ENCODE data around the gene SKI. TPM values are rescaled to one million over a fixed set of nuclear protein-coding genes. Genes with fewer than 3 reads are reported as not detected.

The SKI gene
- total and polyA plus RNA-seq, 9 of the 15 experiments (the other 6 are each of a cell fraction or from before 2014, with no cell fraction given), result 0.10 to 60.5 (median 4.6) TPM

DNA sequence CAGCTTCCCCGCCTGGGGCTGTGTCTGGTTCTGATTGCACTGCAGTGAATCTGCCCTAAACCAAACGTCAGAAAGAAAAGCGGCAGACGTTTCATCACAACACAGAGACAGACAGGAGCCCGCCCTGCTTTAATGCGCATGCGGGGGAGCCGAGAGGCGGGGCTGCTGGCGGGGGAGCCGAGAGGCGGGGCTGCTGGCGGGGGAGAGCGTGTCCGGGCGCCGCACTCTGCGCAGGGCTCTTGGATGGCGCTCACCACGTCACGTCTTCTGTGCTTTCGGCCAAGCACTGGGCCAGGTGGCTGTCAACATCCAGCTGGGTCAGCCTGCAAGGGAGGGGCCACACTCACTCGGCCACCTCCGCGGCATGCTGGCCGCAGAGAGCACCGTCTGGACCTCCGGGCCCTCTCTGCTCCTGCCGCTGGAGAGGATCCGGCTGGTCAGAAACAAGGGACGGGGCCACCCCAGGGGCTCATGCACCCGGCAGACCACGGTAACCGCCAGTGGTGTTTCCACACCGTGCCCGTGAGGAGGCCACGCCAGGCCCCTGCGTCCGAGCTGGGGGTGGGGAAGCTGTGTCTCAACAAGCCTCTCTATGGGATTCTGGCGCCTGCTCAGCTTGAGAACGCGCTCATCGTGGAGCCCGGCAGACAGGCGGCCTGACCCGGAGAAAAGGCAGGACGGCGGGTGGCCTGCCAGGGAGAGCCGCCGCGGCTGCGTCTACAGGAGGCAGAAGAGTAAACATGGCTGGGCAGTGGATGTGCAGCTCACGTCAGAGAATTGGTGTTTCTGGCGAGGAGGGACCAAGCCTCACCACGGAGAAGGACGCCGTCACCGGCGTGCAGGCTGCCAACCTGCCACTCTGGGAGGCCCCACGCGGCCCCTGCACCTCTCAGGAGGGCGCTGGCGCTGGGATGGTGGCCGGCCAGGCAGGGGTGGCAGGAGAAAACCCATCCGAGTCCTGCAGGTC lies 38.4 kb upstream of the SKI start:
- in situ Hi-C loops (cut with MboI), result loop anchor here (10.0 to 25.0 kb wide), 2 partner anchors 185 to 348 kb away; partner anchors contain the start of genes HES5 and PANK4
- Histone ChIP-seq H3K4me3 (peak overlapping the region; percentile 44), H3K27me3 (ENCODE audit: control insufficient read depth in 2 of 2, insufficient read depth in 2 of 2, low read length in 2 of 2) (no peaks in the 10 kb centered on the region), H3K9me1 (ENCODE audit: control insufficient read depth, insufficient read depth, low read length) (no peaks in the 10 kb centered on the region), H3K79me2 (ENCODE audit: control insufficient read depth, insufficient read depth, low read length) (peaks cover 38% of the 10 kb centered on the region), H3K4me1 (replicated peaks in 1 of 2; ENCODE audit: control insufficient read depth in 2 of 2, insufficient read depth in 2 of 2, low read length in 2 of 2) (peaks cover 25 to 80% of the 10 kb centered on the region in 2 experiments), H3K4me2 (ENCODE audit: insufficient read depth, low read length) (peak overlapping the region; percentile 84), H4K20me1 (replicated peaks; ENCODE audit: control insufficient read depth, insufficient read depth, low read length) (no peaks in the 10 kb centered on the region), H3K27ac (ENCODE audit: extremely low read depth, low read depth, low read length) (peak overlapping the region; percentile 74; the same call in 2 of the 3 replicates), H3K9ac (ENCODE audit: insufficient read depth in 1 of 2, low read depth in 2 of 2, low read length in 2 of 2) (peak overlapping the region; percentile 61 to 87), H2AFZ (ENCODE audit: low read depth, low read length) (peak overlapping the region; percentile 82), H3K9me3 (replicated peaks; ENCODE audit: control insufficient read depth, insufficient read depth, low read depth, low read length) (no peaks in the 10 kb centered on the region), H3K36me3 (ENCODE audit: control insufficient read depth, insufficient read depth, low read length) (peaks cover 28% of the 10 kb centered on the region)
- CTCF ChIA-PET (ENCODE audit: low intra/inter-chr PET ratio), result interaction anchor here (0.5 kb wide), 1 partner anchor 201 kb away, joined by 3 read pairs; no protein-coding TSS in a partner anchor
- intact Hi-C loops (cut with micrococcal nuclease), result loop anchor here (10.0 kb wide), 1 partner anchor 355 kb away; no protein-coding TSS in a partner anchor
- 16% methylated on average over 63 of the region's 65 CpGs for WGBS (ENCODE audit: insufficient coverage, low coverage, missing lambda C conversion rate)
- DNase-seq (ENCODE audit: extremely low read depth in 1 of 4, low spot score in 3 of 4) (peak; percentile 90 to 98 (median 92)), FAIRE-seq (peak; percentile 100), ATAC-seq (peak; percentile 96)
- POLR2A ChIA-PET, result interaction anchor here (0.5 to 1.2 kb wide), 11 partner anchors 10 to 744 kb away, joined by 3 to 4 read pairs (median 3); no protein-coding TSS in a partner anchor
- BruUV-seq (replicated peaks), result TSS peak; percentile 82
- TF ChIP-seq HCFC1 (IDR thresholded peaks at IDR 0.05; ENCODE audit: low read depth, low read length) (peak; percentile 19; the same call in 1 of the 2 replicates), DNMT1 (IDR thresholded peaks at IDR 0.05) (no peak), KDM4B (IDR thresholded peaks at IDR 0.05; ENCODE audit: borderline replicate concordance in 2 of 2, low read depth in 1 of 2) (no peak; a peak in 1 of 4 replicates), ZNF551 (CRISPR knock-in tag; IDR thresholded peaks at IDR 0.05) (no peak), PCBP2 (IDR thresholded peaks at IDR 0.05; ENCODE audit: low read depth, low read length, poor library complexity, severe bottlenecking) (no peak), U2AF2 (optimal IDR thresholded peaks at IDR 0.05; ENCODE audit: low read depth, low read length) (no peak), RFX1 (IDR thresholded peaks at IDR 0.05) (no peak), GABPA (tag; conservative IDR thresholded peaks at IDR 0.05; ENCODE audit: low read depth) (no peak), SLC30A9 (CRISPR knock-in tag; IDR thresholded peaks at IDR 0.05) (no peak)
- TF ChIP-seq, protein P1, sequence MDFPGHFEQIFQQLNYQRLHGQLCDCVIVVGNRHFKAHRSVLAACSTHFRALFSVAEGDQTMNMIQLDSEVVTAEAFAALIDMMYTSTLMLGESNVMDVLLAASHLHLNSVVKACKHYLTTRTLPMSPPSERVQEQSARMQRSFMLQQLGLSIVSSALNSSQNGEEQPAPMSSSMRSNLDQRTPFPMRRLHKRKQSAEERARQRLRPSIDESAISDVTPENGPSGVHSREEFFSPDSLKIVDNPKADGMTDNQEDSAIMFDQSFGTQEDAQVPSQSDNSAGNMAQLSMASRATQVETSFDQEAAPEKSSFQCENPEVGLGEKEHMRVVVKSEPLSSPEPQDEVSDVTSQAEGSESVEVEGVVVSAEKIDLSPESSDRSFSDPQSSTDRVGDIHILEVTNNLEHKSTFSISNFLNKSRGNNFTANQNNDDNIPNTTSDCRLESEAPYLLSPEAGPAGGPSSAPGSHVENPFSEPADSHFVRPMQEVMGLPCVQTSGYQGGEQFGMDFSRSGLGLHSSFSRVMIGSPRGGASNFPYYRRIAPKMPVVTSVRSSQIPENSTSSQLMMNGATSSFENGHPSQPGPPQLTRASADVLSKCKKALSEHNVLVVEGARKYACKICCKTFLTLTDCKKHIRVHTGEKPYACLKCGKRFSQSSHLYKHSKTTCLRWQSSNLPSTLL (IDR thresholded peaks at IDR 0.05), result no peak
- TF ChIP-seq, protein P2, sequence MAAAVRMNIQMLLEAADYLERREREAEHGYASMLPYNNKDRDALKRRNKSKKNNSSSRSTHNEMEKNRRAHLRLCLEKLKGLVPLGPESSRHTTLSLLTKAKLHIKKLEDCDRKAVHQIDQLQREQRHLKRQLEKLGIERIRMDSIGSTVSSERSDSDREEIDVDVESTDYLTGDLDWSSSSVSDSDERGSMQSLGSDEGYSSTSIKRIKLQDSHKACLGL (CRISPR knock-in tag; IDR thresholded peaks at IDR 0.05; ENCODE audit: borderline replicate concordance, poor library complexity, severe bottlenecking), result no peak
- TF ChIP-seq, protein P3, sequence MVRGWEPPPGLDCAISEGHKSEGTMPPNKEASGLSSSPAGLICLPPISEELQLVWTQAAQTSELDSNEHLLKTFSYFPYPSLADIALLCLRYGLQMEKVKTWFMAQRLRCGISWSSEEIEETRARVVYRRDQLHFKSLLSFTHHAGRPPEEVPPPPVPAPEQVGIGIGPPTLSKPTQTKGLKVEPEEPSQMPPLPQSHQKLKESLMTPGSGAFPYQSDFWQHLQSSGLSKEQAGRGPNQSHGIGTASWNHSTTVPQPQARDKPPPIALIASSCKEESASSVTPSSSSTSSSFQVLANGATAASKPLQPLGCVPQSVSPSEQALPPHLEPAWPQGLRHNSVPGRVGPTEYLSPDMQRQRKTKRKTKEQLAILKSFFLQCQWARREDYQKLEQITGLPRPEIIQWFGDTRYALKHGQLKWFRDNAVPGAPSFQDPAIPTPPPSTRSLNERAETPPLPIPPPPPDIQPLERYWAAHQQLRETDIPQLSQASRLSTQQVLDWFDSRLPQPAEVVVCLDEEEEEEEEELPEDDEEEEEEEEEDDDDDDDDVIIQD (CRISPR knock-in tag; IDR thresholded peaks at IDR 0.05), result no peak
- TF ChIP-seq, protein P4, sequence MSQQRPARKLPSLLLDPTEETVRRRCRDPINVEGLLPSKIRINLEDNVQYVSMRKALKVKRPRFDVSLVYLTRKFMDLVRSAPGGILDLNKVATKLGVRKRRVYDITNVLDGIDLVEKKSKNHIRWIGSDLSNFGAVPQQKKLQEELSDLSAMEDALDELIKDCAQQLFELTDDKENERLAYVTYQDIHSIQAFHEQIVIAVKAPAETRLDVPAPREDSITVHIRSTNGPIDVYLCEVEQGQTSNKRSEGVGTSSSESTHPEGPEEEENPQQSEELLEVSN (IDR thresholded peaks at IDR 0.05; ENCODE audit: borderline replicate concordance in 1 of 2, extremely low read depth in 1 of 2, insufficient read depth in 1 of 2, insufficient read length in 1 of 2, low read depth in 1 of 2, low read length in 1 of 2, poor library complexity in 1 of 2, severe bottlenecking in 1 of 2), result peak; percentile 21 to 76

Data from K562 (cell line).